GM21737 (cell line): ENCODE measurements around the gene PRDM16.

Experiments
- ATAC-seq: cut with Tn5 transposase; IDR thresholded peaks from one replicate; pipeline ENCODE4 v1.9.1; 2021; ENCODE audit warnings: mild to moderate bottlenecking, moderate library complexity; ENCODE audit not compliant: unreplicated experiment

PRDM16 gene

DNA sequence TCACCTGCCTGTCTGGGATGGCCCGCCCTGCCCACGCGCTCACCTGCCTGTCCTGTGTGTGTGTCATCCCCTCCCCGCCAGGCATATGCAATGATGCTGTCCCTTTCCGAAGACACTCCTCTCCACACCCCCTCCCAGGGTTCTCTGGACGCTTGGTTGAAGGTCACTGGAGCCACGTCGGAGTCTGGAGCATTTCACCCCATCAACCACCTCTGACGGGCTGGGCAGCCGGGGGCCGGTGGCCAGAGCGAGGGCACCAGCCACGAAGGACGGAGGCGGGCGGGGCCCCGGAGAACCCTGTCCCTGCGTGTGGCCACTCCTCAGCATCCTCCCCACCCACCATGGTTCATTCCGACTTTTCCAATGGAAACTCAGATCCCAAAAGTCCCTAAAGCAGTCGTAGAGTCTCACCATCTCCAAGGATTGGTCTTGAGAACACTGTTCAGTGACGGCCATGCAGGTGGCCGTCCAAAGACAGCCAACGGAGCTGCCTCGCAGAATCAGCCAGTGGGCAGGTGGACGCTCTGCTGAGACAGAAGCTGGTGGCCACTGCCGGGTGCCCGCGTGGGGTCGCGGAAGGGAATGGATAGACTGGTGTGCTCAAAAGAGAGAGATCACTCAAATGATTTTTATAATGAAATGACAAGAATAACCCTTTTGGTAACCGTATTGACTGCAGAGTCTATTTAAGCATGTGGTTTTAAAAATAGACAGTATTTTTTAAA, 364.8 kb downstream of the PRDM16 start:
- no peak for ATAC-seq

GRCh38 chr1:3434406-3435110, 365.6 kb downstream of the PRDM16 start:
- no peak for ATAC-seq

DNA sequence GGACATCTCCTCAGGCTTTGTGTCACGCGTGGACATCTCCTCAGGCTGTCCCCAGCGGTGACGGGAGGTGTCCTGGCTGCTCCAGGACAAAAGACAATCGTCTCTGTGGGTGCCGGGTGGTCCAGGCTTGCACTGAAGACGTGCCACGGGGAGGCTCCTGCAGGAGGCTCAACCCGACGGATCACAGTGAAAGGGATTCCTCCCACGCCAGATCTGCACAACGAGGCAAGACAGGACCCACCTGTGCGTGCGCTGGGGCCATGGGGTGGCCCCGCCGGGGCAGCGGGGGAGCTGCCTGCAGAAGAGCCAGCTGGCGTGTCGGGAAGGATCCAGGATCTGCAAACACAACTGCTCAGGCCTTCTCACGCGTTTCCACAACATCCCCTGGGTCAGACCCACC, 366.7 kb downstream of the PRDM16 start:
- no peak for ATAC-seq

GRCh38 chr1:3436451-3436850, 367.4 kb downstream of the PRDM16 start:
- ATAC-seq, result no peak

- ATAC-seq, result no peak
Observed at GRCh38 chr1:3436901-3437300, 367.9 kb downstream of the PRDM16 start.

DNA sequence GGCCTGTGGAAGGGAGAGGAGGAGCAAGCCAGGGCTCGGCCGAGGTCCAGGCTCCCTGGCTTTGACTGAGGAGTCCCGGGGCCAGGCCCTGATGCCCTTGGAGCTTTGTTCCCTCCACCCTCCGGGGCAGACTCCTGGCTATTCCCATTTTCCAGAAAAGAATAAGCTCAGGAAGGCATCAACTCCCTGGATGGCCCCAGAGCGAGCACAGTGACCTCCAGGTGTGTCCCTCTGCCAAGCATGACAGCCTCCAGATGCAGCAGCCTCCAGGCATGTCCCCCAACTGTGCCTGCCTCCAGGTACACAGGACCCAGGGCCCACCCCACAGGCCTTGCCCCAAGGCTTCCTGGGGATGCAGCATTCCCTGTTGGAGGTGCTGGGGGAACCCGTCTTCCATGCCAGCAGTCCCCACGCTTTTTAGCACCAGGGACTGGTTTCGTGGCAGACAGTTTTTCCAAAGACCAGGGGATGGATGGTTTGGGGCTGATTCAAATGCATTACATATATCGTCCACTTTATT, 369.7 kb downstream of the PRDM16 start:
- no peak for ATAC-seq

- ATAC-seq, result no peak
Observed at GRCh38 chr1:3439346-3440299, 370.6 kb downstream of the PRDM16 start.

- no peak for ATAC-seq
Observed at GRCh38 chr1:3440300-3440681, 371.3 kb downstream of the PRDM16 start.

GRCh38 chr1:3440711-3441409, 371.9 kb downstream of the PRDM16 start:
- ATAC-seq, result no peak

GRCh38 chr1:3441410-3441847, 372.4 kb downstream of the PRDM16 start:
- no peak for ATAC-seq

GRCh38 chr1:3441880-3442279, 372.9 kb downstream of the PRDM16 start:
- no peak for ATAC-seq

- ATAC-seq, result no peak
Observed at GRCh38 chr1:3442331-3442730, 373.3 kb downstream of the PRDM16 start.

DNA sequence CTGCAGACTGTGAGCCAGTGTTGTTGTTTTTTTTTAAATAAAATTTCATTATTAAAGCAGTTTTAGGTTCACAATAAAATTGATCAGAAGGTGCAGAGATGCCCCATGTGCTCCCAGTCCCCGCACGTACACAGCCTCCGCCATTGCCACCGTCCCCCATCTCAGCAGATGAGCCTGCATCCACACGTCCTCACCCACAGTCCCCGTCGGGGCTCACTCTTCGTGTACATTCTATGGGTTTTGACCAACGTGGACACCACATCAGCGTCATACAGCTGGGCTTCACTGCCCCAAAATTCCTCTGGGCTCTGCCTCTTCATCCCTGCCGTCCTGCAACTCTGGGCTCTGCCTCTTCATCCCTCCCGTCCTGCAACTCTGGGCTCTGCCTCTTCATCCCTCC, 373.9 kb downstream of the PRDM16 start:
- no peak for ATAC-seq

DNA sequence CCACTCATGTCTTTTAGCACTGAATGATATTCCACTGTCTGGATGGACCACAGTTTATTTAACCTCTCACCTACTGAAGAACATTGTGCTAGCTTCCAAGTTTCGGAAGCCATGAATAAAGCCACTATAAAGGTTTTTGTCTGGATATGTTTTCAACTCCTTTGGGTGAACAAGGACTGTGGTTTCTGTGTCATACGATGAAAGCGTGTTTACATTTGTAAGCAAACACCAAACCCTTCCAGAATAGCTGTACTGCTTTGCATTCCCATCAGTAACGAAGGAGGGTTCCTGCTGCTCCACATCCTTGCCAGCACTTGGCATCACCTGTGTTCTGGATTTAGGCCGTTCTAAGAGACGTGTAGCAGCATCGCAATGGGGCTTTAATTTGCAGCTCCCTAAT, 374.8 kb downstream of the PRDM16 start:
- no peak for ATAC-seq

GRCh38 chr1:3444298-3444697, 375.3 kb downstream of the PRDM16 start:
- ATAC-seq, result no peak

- no peak for ATAC-seq
Observed at GRCh38 chr1:3444736-3445135, 375.7 kb downstream of the PRDM16 start.

DNA sequence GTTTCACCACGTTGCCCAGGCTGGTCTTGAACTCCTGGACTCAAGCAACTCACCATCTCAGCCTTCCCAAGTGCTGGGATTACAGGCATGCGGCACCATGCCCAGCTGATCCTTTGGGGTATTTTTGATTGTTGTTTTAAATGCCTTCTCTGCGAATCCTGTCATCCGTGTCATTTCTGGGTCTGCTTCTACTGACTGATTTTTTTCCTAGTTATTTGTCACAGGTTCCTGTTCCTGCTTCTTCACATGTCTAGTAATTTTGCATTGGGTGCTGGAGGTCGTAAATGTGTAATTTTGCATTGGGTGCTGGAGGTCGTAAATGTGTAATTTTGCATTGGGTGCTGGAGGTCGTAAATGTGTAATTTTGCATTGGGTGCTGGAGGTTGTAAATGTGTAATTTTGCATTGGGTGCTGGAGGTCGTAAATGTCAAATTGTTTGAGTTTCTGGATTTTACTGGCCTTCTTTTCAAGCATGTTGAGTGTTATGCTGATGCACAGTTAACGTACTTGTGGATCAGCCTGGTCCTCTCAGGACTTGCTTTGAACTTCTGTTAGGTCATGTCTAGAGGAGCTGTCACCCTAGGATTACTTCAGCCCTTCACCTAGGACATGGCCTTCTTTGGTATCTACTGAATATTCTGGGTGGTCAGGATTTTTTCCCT, 381.3 kb downstream of the PRDM16 start:
- no peak for ATAC-seq

- no peak for ATAC-seq
Observed at GRCh38 chr1:3450983-3451382, 382.0 kb downstream of the PRDM16 start.

DNA sequence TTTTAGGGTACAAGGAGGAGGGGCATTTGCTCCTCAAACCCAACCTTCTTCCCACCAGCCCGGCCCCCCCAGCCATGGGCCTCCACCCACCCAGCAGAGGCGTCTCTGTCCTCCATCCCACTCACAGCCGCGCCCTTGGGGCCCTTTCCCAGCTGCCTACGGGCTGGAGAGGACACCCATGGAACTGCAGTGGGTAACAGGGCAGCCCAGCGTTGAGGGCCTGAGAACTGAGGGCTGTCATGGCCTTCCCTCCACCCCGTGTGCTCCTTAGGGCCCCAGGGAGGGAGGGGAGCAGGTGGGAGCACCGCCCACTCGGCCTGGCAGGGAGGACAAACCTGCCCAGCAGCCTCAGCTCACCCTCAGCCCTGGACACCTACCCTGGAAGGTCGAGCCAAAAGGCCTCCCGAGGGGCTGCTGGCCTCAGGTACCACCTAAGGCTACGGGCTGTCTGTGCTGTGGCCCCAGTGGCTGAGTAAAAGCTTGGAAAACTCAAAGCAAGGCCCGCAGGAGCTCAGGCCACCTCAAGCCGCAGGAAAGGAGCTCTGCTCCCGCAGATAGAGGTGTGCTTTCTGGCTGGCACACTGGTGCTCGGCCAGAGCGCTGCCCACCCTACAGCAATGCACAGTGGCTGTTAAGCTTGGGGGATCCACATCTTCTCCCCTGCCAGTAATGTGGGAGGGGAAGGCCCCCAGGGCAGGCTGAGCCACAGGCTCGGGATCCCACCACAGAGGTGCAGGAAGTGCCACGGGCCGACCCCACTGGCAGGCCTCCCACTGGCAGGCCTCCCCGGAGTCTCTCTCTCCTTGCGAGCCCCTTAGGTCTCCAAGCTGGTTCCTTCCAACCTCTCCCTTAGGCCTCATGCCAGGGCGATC, 383.2 kb downstream of the PRDM16 start:
- no peak for ATAC-seq
